Smooth muscle cell (in vitro differentiated cells): ENCODE measurements around the gene TAF1C. TPM values are rescaled to one million over a fixed set of nuclear protein-coding genes. Genes with fewer than 3 reads are reported as not detected.

Experiments
- DNase-seq: peaks from one replicate; lab custom pipeline; 2025; ENCODE audit not compliant: unreplicated experiment; lab: John Stamatoyannopoulos, UW
- H2AFZ ChIP-seq: fragments of 200-600 bp; sonication (generic); 2 replicates; pipeline ENCODE4 v1.6.0; 2016; ENCODE audit warnings: antibody characterized with exemption, low read depth, mild to moderate bottlenecking
- H3F3A ChIP-seq: fragments of 200-600 bp; sonication (generic); 2 replicates; pipeline ENCODE4 v1.6.0; 2017; ENCODE audit warnings: antibody characterized with exemption, low read depth
- H3K27ac ChIP-seq: fragments of 200-600 bp; sonication (generic); 2 replicates; pipeline ENCODE4 v1.5.1; 2016; ENCODE audit warnings: low read depth, mild to moderate bottlenecking
- H3K27me3 ChIP-seq: fragments of 200-600 bp; sonication (generic); 2 replicates; pipeline ENCODE4 v1.6.1; 2016; ENCODE audit warnings: low read depth, mild to moderate bottlenecking
- H3K36me3 ChIP-seq: fragments of 200-600 bp; sonication (generic); 2 replicates; pipeline ENCODE4 v1.5.1; 2016; ENCODE audit warnings: low read depth
- H3K4me1 ChIP-seq: fragments of 200-600 bp; sonication (generic); 2 replicates; pipeline ENCODE4 v1.5.1; 2016; ENCODE audit warnings: low read depth
- H3K4me2 ChIP-seq: fragments of 200-600 bp; sonication (generic); 2 replicates; pipeline ENCODE4 v1.6.0; 2016; ENCODE audit warnings: mild to moderate bottlenecking
- H3K4me3 ChIP-seq: fragments of 200-600 bp; sonication (generic); 2 replicates; pipeline ENCODE4 v1.5.1; 2016; ENCODE audit warnings: mild to moderate bottlenecking
- H3K79me2 ChIP-seq: fragments of 200-600 bp; sonication (generic); 2 replicates; pipeline ENCODE4 v1.6.0; 2016; ENCODE audit warnings: low read depth, mild to moderate bottlenecking
- H3K9ac ChIP-seq: fragments of 200-600 bp; sonication (generic); 2 replicates; pipeline ENCODE4 v1.6.0; 2016; ENCODE audit warnings: low read depth
- H3K9me3 ChIP-seq: fragments of 200-600 bp; sonication (generic); replicated peaks from 2 replicates; pipeline ENCODE4 v1.5.1; 2016; ENCODE audit warnings: low read depth
- H4K20me1 ChIP-seq: fragments of 200-600 bp; sonication (generic); 2 replicates; pipeline ENCODE4 v1.6.0; 2016; ENCODE audit warnings: low read depth
- CTCF ChIP-seq: fragments of 200-600 bp; sonication (generic); IDR thresholded peaks from 2 replicates; pipeline ENCODE4 v1.5.1; 2017; ENCODE audit warnings: borderline replicate concordance, mild to moderate bottlenecking, antibody characterized with exemption; ENCODE audit not compliant: insufficient read depth, poor library complexity, severe bottlenecking
- WGBS: methylation state at CpG from one replicate; pipeline ENCODE4 v1.1.7; 2016; ENCODE audit warnings: low lambda C conversion rate; 5-methylcytosine and 5-hydroxymethylcytosine counted together
- polyA plus RNA-seq: library from polyadenylated mRNA; unstranded; fragments of >200 nt; fragmentation: Nextera tagmentation; extraction: Ambion mirVana; gene quantifications from 2 replicates; pipeline ENCODE4 v1.2.1, GENCODE V29; 2016
- total RNA-seq: library from RNA; depleted of rRNA; stranded (reverse); fragments of >200 nt; gene quantifications from 2 replicates; pipeline ENCODE4 v1.2.3, GENCODE V29; 2014

Gene TAF1C
- total and polyA plus RNA-seq, 2 experiments from 2014 or later = 17.1 to 35.5 TPM

GRCh38 chr16:84155771-84156170 lies 31.1 kb downstream of the TAF1C start:
- no peak overlapping the region for H3K4me2 ChIP-seq
- no peaks in the 10 kb centered on the region for H3K9me3 ChIP-seq
- no peaks in the 10 kb centered on the region for H4K20me1 ChIP-seq
- no peak overlapping the region for H3K9ac ChIP-seq
- no peak overlapping the region for H2AFZ ChIP-seq
- no peaks in the 10 kb centered on the region for H3K79me2 ChIP-seq
- no peaks in the 10 kb centered on the region for H3K27me3 ChIP-seq
- no peaks in the 10 kb centered on the region for H3K4me1 ChIP-seq
- no peak for DNase-seq
- H3K27ac ChIP-seq = no peak overlapping the region
- H3K36me3 ChIP-seq = no peaks in the 10 kb centered on the region
- WGBS = 97% methylated on average over 6 of the region's 6 CpGs
- no peak for TF ChIP-seq CTCF
- H3F3A ChIP-seq = no peaks in the 10 kb centered on the region
- H3K4me3 ChIP-seq = no peak overlapping the region

DNA sequence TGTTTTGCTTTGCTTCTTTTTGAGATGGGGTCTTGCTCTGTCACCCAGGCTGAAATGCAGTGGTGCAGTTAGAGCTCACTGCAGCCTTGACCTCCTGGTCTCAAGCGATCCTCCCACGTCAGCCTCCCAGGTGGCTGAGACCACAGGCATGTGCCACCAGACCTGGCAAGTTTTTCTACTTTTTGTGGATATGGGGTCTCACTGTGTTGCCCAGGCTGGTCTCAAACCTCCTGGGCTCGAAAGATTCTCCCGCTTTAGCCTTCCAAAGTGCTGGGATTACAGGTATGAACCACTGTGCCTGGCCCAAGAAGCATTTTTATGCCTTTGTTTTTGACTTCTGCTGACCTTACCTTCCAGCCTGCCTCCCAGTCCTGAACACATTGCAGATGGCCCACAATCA lies 31.6 kb downstream of the TAF1C start:
- H3K36me3 ChIP-seq = no peaks in the 10 kb centered on the region
- H2AFZ ChIP-seq = no peak overlapping the region
- H4K20me1 ChIP-seq = no peaks in the 10 kb centered on the region
- H3K27ac ChIP-seq = no peak overlapping the region
- no peak for TF ChIP-seq CTCF
- H3K9me3 ChIP-seq = no peaks in the 10 kb centered on the region
- DNase-seq = no peak
- no peaks in the 10 kb centered on the region for H3K79me2 ChIP-seq
- H3K4me2 ChIP-seq = no peak overlapping the region
- H3F3A ChIP-seq = no peaks in the 10 kb centered on the region
- H3K27me3 ChIP-seq = no peaks in the 10 kb centered on the region
- no peak overlapping the region for H3K4me3 ChIP-seq
- WGBS = 97% methylated on average over 4 of the region's 4 CpGs
- H3K4me1 ChIP-seq = no peaks in the 10 kb centered on the region
- H3K9ac ChIP-seq = no peak overlapping the region

DNA sequence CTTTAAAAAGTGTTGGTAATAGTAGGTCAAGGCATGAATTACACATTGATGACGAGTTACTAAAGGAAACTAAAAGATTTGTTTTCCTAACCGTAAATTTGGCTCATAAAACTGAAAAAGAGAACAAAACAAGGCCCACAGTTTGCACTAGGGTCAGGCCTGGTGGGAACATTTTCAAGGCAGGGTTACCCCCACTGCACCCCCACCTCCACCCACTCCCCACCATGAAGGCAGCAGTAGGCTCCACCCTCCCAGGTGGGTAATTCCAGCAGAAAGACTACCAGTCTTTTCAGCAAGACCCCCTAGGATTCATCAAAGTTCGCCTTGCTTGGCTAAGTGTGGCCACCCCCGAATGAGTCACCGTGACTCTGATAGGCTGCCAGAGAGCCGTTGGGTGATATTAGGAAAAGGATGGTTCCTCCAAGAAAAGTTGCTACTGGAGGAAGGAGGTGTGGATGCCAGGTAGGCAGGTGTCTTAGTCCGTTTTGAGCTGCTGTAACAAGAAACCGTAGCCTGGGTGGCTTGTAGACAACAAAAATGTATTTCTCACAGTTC lies 33.1 kb downstream of the TAF1C start:
- no peaks in the 10 kb centered on the region for H3K27me3 ChIP-seq
- 64% methylated on average over 8 of the region's 8 CpGs for WGBS
- no peak overlapping the region for H3K9ac ChIP-seq
- no peaks in the 10 kb centered on the region for H3K9me3 ChIP-seq
- no peak overlapping the region for H3K27ac ChIP-seq
- no peaks in the 10 kb centered on the region for H4K20me1 ChIP-seq
- no peaks in the 10 kb centered on the region for H3F3A ChIP-seq
- H2AFZ ChIP-seq = no peak overlapping the region
- no peak for DNase-seq
- H3K4me3 ChIP-seq = no peak overlapping the region
- no peaks in the 10 kb centered on the region for H3K4me1 ChIP-seq
- TF ChIP-seq CTCF = no peak
- no peak overlapping the region for H3K4me2 ChIP-seq
- no peaks in the 10 kb centered on the region for H3K36me3 ChIP-seq
- H3K79me2 ChIP-seq = no peaks in the 10 kb centered on the region

GRCh38 chr16:84150926-84151325 lies 35.9 kb downstream of the TAF1C start:
- WGBS = 82% methylated on average over 3 of the region's 3 CpGs
- H3F3A ChIP-seq = no peaks in the 10 kb centered on the region
- H3K27me3 ChIP-seq = no peaks in the 10 kb centered on the region

More at GRCh38 chr16:84150926-84151325, 35.9 kb downstream of the TAF1C start:
- Histone ChIP-seq H3K79me2 (no peaks in the 10 kb centered on the region), H3K9me3 (no peaks in the 10 kb centered on the region), H3K4me2 (no peak overlapping the region), H4K20me1 (no peaks in the 10 kb centered on the region), H3K27ac (no peak overlapping the region), H3K9ac (no peak overlapping the region), H2AFZ (no peak overlapping the region), H3K36me3 (no peaks in the 10 kb centered on the region), H3K4me1 (no peaks in the 10 kb centered on the region), H3K4me3 (no peak overlapping the region)
- DNase-seq = no peak
- TF ChIP-seq CTCF = no peak
